GM12865 (cell line): ENCODE results near the gene CRYBG2.
"Not testable (repeated sequence)": the region's sequence is repeated elsewhere in the genome, so short reads cannot be mapped to it uniquely, and the experiment has no call there.

ENCODE experiments used
- DNase-seq: peaks from one replicate; pipeline ENCODE4 v3.0.0; 2010; ENCODE audit warnings: low read depth
- H3K4me3 ChIP-seq: 2 replicates; pipeline ENCODE4 v1.5.1; 2011; ENCODE audit warnings: mild to moderate bottlenecking, low read depth, low read length, control low read depth
- CTCF ChIP-seq: IDR thresholded peaks from 2 replicates; pipeline ENCODE4 v1.5.1; 2011; ENCODE audit warnings: low read length, control low read depth, low read depth, inconsistent platforms; ENCODE audit not compliant: insufficient read depth; ENCODE audit errors: missing control alignments

CRYBG2 gene

DNA sequence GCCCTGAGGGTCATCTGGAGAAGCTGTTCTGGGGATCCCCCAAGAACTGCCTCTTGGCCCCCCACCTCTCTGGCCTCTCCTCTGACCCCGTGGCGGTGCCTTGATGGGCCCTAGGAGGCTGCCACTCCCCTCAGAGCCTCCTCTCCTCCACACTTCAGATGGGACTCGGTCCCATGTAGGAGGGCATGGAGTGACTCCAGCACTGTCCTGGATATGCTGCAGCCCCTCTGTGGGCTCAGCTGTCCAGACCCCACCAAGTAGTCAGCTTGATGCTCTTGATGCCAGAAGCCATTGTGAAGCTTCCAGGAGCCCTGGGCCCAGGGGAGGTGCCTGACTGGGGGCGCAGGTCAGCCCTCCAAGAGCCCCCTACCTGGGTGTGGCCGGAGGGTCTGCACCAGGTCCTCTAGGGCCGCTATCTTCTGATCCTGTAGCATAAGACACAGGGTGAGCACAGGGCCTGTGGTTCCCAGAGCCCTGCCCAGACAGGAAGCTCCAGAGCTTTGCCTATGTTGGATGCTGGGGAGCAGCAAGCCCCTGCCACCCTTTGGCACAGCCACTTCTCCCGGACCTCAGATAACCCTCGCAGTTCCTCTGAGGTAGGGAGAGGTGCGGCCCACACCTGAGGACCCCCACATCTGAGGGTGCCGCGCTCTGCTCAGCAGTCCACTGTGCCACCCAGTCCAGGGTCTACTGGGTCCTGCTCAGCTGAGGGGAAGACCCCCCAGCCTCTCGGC is 56.7 kb downstream of the CRYBG2 start:
- no peak for DNase-seq
- TF ChIP-seq CTCF: no peak
- no peak overlapping the region for H3K4me3 ChIP-seq

- no peak overlapping the region for H3K4me3 ChIP-seq
- no peak for TF ChIP-seq CTCF
- no peak for DNase-seq
Observed at GRCh38 chr1:26296340-26297056, 57.4 kb downstream of the CRYBG2 start.

DNA sequence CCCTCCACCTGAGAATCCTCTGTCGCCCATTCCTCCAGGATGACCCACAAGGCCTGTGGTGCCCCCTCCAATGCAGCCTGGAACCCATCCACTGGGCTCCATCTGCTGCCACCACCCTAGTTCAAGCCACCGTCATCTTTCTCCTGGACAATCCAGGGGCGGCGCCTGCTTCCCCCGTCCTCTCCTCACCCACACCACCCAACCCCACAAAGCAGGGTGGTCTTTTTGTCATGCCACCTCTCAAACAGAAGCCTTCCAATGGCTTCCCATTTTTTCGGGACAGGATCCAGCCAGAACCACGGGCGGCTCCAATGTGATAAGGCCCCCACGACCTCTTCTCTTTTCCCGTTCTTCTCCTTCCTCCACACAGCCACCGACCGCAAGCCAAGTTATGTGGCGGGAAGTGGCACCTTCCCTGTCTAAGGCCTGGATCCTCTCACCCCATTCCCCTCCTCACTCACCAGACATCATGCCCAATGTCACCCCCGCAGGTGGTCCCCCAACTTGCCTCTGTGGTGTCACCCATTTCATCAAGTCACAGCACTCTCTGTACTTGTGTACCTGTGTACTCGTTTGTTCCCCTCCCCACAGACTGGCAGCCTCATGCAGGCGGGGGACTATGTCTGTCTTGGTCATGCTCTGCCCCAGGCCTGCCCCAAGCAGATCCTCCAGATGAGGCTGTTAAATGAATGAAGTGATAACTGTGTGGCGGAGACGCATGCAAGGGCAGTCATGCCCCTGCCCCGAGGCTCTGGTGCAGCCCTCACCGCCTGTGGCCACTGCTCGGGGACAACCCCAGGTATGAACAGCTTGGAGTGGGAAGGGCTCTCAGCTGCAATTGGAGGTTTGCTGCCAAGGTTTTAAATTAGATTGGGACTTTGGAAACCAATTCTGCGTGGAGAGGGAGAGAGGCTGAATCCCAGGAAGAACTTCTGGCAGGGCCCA is 58.5 kb downstream of the CRYBG2 start:
- no peak overlapping the region for H3K4me3 ChIP-seq
- no peak for DNase-seq
- no peak for TF ChIP-seq CTCF

GRCh38 chr1:26293911-26294463 is 59.9 kb downstream of the CRYBG2 start:
- TF ChIP-seq CTCF: no peak
- DNase-seq: no peak
- H3K4me3 ChIP-seq: no peak overlapping the region

DNA sequence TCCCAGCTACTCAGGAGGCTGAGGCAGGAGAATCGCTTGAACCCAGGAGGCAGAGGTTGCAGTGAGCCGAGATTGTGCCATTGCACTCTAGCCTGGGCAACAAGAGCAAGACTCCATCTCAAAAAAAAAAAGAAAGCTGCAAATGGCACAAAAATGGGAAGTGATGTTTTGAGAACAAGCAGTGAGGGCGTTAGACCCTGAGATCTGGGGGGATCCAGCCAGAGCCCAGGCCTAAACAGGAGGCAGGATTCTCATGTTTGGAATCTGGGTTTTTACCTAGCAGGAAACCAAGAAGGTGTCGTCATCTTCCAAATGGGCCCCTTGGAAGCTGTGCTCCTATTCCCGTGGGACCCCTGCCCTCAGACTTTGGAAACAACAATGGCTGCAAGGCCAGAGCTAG is 61.2 kb downstream of the CRYBG2 start:
- DNase-seq, H3K4me3 ChIP-seq: not testable (repeated sequence)

- TF ChIP-seq CTCF: no peak
- no peak for DNase-seq
- no peak overlapping the region for H3K4me3 ChIP-seq
Observed at GRCh38 chr1:26291939-26292338, 62.0 kb downstream of the CRYBG2 start.

- H3K4me3 ChIP-seq: no peak overlapping the region
- DNase-seq: no peak
- TF ChIP-seq CTCF: no peak
Observed at GRCh38 chr1:26291433-26291832, 62.5 kb downstream of the CRYBG2 start.
